T-helper 2 cell treated with Interferon-gamma antibody and Interleukin-4, amounts not matched to agents 5 μg/mL and 100 μg/mL, for 36 hours (primary cell): ENCODE measurements around the gene TMEM238.

Experiments
- DNase-seq: peaks from one replicate; pipeline ENCODE4 v3.0.0; 2021; ENCODE audit warnings: low spot score
- H3K27ac Mint-ChIP-seq: one replicate; pipeline ENCODE4 v1.8.0; 2021; ENCODE audit warnings: mild to moderate bottlenecking, mixed read lengths
- H3K27me3 Mint-ChIP-seq: one replicate; pipeline ENCODE4 v1.8.0; 2021; ENCODE audit warnings: low read depth, mixed read lengths
- H3K36me3 Mint-ChIP-seq: one replicate; pipeline ENCODE4 v1.8.0; 2021; ENCODE audit warnings: low read depth, mixed read lengths
- H3K4me1 Mint-ChIP-seq: one replicate; pipeline ENCODE4 v1.8.0; 2021; ENCODE audit warnings: low read depth, mixed read lengths
- H3K4me3 Mint-ChIP-seq: one replicate; pipeline ENCODE4 v1.8.0; 2022; ENCODE audit warnings: mild to moderate bottlenecking, moderate library complexity, mixed read lengths
- H3K9me3 Mint-ChIP-seq: one replicate; pipeline ENCODE4 v1.8.0; 2021; ENCODE audit warnings: mixed read lengths

TMEM238 gene

DNA sequence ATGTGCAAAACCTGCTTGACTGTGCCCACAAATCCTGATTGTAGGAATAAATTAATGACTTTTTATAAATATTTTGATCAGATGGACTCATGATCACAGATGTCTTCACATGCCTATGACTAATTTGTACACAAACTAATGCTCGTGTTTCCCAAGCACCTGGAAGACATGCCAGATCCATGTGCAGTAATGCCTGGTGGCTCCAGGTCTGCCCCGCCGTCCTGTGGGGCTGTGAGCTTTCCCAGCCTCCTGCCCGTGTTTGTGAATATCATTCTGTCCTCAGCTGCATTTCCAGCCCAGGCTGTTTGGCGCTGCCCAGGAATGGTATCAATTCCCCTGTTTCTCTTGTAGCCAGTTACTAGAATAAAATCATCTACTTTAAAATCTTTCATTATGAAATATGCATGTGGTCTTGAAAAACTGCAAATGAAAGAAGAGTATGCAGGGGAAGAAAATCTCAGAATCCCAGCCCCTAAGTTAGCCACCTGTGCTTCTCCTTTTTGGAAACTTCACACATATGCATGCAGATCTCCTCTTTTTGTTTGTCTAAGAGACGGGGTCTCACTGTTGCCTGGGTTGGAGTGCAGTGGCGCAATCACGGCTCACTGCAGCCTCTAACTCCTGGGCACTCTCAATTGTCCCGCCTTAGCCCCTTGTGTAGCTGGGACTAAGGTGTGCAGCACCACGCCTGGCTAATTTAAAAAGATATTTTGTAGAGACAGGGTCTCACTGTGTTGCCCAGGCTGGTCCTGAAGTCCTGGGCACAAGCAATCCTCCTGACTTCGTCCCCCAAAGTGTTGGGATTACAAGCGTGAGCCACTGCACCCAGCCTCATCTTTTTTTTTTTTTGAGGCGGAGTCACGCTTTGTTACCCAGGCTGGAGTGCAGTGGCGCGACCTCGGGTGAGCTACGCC, 7.9 kb upstream of the TMEM238 start:
- H3K9me3 Mint-ChIP-seq, result no peaks in the 10 kb centered on the region
- H3K27me3 Mint-ChIP-seq, result no peaks in the 10 kb centered on the region
- H3K4me1 Mint-ChIP-seq, result peaks cover 17% of the 10 kb centered on the region
- H3K36me3 Mint-ChIP-seq, result peaks cover 38% of the 10 kb centered on the region
- no peak overlapping the region for H3K4me3 Mint-ChIP-seq
- no peak for DNase-seq
- peak overlapping the region; percentile 31 for H3K27ac Mint-ChIP-seq

DNA sequence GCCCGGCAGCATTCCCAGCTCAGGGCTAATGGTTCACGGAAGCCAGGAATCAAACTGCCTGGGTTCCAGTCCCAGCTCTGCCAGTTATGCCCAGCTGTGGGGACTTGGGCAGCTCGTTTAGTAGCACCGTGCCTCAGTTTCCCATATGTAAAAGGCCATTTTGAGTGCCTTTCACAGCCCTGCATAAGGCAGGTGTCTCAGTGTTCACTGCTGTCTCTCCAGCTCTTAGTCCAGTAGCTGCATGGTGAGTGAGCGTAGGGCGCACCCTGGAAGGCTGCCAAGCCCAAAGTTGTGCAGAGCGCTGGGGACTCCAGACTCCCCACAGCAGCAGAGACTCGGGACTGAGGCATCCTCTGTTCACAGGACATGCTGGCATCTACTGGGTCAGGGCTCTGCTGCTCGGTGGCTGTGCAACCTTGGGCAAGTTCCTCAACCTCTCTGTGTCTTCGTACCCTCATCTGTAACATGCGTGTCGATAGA, 7.1 kb upstream of the TMEM238 start:
- Mint-ChIP-seq H3K27me3 (no peaks in the 10 kb centered on the region), H3K4me3 (no peak overlapping the region), H3K27ac (no peak overlapping the region), H3K4me1 (peaks cover 20% of the 10 kb centered on the region), H3K9me3 (no peaks in the 10 kb centered on the region), H3K36me3 (peaks cover 45% of the 10 kb centered on the region)
- no peak for DNase-seq

DNA sequence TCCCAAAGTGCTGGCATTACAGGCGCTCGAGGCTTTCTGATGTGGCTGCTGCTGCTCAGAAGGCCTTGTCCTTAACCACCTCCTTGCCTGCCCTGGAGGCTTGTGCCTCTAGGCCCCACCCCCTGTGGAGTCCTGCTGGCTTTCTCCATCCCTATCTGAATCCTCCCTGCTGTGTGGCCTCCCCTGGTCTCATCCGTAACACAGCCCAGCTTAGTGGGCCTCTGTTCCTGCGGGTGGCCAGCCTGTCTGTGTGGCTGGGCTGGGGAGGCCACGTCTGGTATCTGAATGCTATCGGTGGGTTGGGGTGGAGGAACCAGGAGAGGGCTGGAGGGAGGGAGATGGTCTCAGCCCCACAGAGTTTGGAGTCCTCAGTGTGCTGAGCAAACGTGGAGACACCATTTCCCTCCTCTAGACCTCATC, 6.4 kb upstream of the TMEM238 start:
- peak overlapping the region; percentile 38 for H3K27ac Mint-ChIP-seq
- H3K36me3 Mint-ChIP-seq, result peaks cover 52% of the 10 kb centered on the region
- no peak overlapping the region for H3K4me3 Mint-ChIP-seq
- H3K4me1 Mint-ChIP-seq, result peaks cover 20% of the 10 kb centered on the region
- H3K9me3 Mint-ChIP-seq, result no peaks in the 10 kb centered on the region
- no peak for DNase-seq
- no peaks in the 10 kb centered on the region for H3K27me3 Mint-ChIP-seq

DNA sequence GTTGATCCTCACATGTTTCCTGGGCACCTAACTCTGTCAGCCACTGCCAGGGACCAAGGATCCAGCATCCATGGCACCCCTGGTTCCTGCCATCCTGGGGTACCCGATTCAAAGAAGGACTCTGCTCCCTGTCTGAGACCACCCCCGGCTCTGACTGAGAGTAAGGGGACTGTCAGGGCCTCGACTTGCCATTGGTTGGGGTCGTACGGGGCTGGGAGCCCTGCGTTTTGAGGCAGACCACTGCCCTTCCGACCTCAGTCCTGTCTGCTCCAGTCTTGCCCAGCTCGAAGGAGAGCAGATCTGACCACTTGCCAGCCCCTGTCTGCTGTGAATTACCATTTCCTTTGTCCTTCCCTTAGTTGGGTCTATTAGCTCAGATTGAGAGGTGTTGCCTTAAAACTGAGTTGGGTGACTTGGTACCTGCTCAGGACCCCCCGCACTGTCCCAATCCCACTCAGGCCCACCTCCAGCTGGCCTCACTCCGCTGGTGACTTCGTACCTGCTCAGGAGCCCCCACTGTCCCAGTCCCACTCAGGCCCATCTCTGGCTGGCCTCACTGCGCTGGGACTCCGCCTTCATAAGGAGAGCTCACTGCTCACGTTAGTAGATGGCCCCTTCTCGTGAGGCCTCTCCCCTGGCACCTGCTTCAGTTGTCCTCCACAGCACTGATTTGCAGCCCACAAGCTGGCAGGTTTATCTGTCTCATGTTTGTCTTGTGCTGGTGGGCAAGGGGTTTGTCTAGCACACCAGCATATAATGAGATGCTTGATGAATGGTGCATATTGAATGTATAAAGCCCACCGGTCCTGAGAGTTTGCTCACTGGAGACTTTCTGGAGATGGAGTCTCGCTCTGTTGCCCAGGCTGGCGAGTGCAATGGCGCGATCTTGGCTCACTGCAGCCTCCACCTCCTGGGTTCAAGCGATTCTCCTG, 5.6 kb upstream of the TMEM238 start:
- Mint-ChIP-seq H3K4me1 (peaks cover 25% of the 10 kb centered on the region), H3K36me3 (peaks cover 54% of the 10 kb centered on the region), H3K4me3 (peak overlapping the region; percentile 28), H3K9me3 (no peaks in the 10 kb centered on the region), H3K27me3 (no peaks in the 10 kb centered on the region), H3K27ac (no peak overlapping the region)
- no peak for DNase-seq

DNA sequence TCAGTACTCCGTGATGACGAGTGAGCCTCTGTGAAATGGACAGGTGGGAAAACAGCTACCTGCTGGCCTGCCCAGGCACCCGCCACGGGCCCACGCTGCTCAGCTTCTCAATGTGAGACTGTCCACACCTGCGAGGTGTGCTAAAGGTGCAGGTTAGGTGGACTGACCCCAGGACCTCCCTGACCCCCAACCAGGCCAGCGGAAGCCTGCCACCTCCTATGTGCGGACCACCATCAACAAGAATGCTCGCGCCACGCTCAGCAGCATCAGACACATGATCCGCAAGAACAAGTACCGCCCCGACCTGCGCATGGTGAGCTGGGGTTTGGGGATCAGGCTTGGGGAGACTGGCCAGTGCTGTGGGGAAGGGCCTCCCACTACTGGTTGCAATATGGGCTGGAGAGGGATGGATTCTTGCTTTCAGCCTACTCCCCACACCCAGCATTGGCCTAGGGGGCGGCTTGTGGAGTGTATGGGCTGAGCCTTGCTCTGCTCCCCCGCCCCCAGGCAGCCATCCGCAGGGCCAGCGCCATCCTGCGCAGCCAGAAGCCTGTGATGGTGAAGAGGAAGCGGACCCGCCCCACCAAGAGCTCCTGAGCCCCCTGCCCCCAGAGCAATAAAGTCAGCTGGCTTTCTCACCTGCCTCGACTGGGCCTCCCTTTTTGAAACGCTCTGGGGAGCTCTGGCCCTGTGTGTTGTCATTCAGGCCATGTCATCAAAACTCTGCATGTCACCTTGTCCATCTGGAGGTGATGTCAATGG, 3.8 kb upstream of the TMEM238 start:
- Mint-ChIP-seq H3K9me3 (no peaks in the 10 kb centered on the region), H3K27ac (peak overlapping the region; percentile 41), H3K36me3 (peaks cover 54% of the 10 kb centered on the region), H3K27me3 (no peaks in the 10 kb centered on the region), H3K4me1 (peaks cover 32% of the 10 kb centered on the region), H3K4me3 (peak overlapping the region; percentile 99)
- DNase-seq, result no peak

DNA sequence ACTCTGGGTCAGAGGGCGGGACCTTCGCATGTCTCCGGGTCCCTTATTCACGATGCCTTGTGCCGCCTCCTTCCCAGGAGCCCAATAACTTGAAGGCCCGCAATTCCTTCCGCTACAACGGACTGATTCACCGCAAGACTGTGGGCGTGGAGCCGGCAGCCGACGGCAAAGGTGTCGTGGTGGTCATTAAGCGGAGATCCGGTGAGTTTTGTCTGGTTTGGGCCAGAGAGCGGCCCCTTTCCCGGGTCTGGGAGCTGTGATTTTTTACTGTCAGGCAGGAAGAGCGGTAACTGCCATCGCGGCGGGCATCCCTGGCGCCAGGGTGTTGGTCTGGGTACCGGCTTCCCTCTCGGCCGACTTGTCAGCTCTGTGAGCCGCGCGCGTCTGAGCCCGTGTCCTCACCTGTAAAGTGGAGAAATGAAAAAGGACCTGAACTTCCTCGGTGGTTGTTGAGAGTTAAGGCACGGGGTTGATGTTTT, 2.4 kb upstream of the TMEM238 start:
- H3K4me1 Mint-ChIP-seq, result peaks cover 41% of the 10 kb centered on the region
- H3K4me3 Mint-ChIP-seq, result peak overlapping the region; percentile 99
- H3K27ac Mint-ChIP-seq, result peak overlapping the region; percentile 98
- peaks cover 59% of the 10 kb centered on the region for H3K36me3 Mint-ChIP-seq
- peak; percentile 39 for DNase-seq
- H3K9me3 Mint-ChIP-seq, result no peaks in the 10 kb centered on the region
- H3K27me3 Mint-ChIP-seq, result no peaks in the 10 kb centered on the region

DNA sequence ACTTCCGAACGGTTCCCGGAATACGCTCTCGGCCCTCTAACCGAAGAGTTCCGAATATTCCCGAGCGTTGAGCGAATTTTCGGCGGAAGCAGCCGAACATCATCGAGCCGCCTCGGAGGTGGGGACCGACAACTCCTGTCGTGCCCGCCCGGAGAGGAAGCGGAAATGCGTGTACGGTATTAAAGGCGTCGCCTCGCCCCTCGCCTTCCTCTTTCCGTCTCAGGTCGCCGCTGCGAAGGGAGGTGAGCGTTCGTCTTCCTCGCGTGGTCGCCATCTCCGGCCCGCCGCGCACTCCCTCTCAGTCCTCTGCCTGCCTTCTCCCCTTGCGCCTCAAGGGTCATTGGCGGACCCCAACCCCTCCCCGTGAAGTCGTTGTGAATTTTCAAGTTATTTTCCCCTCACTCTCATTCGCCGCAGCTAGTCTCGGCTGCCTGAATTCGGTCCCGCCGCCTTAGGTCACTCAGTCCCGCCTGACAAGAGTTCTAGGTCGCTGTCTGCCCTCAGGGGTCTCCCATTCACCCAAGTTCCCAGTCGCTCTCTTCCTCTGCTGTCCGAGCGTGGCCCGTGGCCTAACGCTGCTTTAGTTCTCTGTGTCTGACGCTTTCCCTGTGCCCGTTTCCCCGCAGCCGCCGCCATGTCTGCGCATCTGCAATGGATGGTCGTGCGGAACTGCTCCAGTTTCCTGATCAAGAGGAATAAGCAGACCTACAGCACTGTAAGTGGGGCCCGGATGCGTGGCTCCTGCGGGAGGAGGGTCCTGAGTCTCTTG, 1.8 kb upstream of the TMEM238 start, which contains the start of gene RPL28:
TSS of gene RPL28 (plus strand) at position 209 of the 769 bp plus-strand sequence. CDS start at position 635, 426 bp downstream.
- peak within 1 kb of the TSS; percentile 99 for H3K4me3 Mint-ChIP-seq
- no peaks in the 10 kb centered on the region for H3K27me3 Mint-ChIP-seq
- H3K36me3 Mint-ChIP-seq, result peaks cover 60% of the 10 kb centered on the region
- peak; percentile 98 for DNase-seq
- H3K4me1 Mint-ChIP-seq, result peaks cover 41% of the 10 kb centered on the region
- H3K9me3 Mint-ChIP-seq, result no peaks in the 10 kb centered on the region
- H3K27ac Mint-ChIP-seq, result peak within 1 kb of the TSS; percentile 98

DNA sequence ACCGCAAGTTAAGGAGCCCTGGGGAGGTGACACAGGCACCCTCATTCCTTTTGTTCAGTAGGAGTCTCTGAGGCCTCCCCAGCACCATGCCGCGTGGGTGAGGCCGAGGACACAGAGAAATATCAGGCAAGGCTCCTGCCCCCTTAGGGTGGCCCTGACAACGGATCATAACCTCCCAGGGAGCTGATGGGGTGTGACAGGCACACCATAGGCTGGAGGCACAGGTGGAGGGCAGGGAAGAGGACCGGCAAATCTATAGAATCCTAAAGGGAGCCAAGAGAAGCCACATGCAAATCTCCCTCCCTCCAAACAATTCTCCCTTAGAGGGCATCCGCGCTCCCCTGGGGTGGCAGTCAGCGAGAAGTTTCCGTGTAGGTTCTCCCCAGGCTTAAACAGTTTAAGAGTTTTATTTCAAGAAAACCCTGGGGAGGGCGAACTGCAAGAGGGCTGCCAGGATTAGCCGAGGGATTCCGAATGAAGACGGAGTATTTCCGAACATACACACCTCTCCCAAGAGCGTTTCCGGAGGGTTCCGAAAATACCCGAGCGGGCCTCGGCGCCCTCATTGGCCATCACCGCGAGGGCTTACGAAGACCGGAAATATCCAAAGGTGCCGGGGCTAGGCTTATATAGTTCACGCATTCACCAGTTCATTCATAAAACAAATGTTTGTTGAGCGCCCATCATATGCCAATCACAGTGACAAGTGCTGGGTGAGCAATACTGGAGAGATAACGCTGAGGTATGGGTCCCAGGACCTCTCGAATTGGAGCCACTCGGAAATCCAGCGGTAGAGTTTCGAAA, 1.0 kb upstream of the TMEM238 start:
- Mint-ChIP-seq H3K4me1 (peaks cover 37% of the 10 kb centered on the region), H3K27me3 (no peaks in the 10 kb centered on the region), H3K27ac (peak overlapping the region; percentile 98), H3K4me3 (peak overlapping the region; percentile 99), H3K9me3 (no peaks in the 10 kb centered on the region), H3K36me3 (peaks cover 54% of the 10 kb centered on the region)
- DNase-seq, result peak; percentile 94

DNA sequence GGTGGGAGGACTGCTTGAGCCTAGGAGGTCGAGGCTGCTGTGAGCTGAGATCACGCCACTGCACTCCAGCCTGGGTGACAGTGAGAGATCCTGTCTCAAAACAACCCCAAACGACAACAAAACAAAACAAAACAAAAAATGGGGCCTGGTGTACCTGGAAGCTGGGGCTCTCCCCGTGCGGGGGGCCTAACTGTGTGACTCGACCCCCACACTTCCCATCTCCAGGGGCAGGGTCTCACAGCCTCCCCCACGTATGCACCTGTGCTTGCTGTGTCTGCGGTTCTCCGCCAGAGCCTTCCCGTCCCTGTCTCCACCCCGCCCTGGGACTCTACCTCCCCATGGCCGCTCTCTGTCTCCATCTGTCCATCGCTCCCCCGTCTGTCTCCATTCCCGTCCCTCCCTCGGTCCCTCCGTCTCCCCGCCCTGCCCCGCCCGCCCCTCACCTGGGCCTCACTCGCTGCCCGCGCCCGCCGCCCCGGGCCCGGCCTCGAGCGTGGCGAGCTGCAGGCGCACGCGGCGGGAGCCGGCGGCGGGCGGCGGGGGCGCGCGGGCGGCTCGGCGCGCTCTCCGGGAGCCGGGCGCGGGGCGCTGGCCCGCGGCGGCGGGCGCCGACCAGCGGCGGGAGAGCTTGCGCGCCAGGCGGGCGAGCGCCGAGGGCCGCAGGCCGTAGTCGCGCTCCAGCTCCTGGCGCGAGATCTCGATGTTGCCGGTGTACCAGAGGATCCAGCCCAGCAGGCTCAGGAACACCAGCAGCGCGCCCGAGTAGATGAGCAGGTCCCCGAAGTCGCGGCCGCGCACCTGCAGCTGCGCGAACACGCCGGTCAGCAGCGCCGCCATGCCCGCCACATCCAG, 587 bp downstream of the TMEM238 start:
- peak; percentile 47 for DNase-seq
- H3K36me3 Mint-ChIP-seq, result peaks cover 41% of the 10 kb centered on the region
- H3K4me3 Mint-ChIP-seq, result peak overlapping the region; percentile 90
- no peaks in the 10 kb centered on the region for H3K9me3 Mint-ChIP-seq
- H3K27ac Mint-ChIP-seq, result peak overlapping the region; percentile 92
- peaks cover 33% of the 10 kb centered on the region for H3K4me1 Mint-ChIP-seq
- H3K27me3 Mint-ChIP-seq, result no peaks in the 10 kb centered on the region

DNA sequence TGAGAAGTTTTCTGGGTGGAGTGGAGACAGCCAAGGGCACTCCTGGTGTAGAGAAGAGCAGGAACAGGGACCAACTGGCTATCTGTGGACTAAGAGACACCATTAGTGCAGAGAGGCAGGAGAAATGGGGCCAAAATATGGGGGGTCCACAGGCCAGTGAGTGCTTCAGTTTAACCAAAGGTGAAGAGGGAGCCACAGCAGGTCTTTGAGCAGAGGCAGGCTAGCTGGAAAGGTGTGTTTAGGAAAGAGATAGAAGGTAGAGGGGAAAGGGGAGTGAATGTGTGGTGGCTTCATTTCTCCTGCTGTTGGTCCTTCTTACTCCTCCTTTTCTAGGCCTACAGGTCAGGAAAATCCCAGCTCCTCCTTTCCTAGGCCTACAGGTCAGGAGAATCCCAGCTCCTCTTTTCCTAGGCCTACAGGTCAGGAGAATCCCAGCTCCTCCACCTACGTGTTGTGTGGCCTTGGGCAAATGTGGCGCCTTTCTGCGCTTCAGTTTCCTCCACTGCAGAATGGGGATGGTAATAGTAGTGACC, 1.5 kb downstream of the TMEM238 start:
- H3K36me3 Mint-ChIP-seq, result peaks cover 33% of the 10 kb centered on the region
- peak overlapping the region; percentile 92 for H3K27ac Mint-ChIP-seq
- peak overlapping the region; percentile 90 for H3K4me3 Mint-ChIP-seq
- H3K4me1 Mint-ChIP-seq, result peaks cover 32% of the 10 kb centered on the region
- DNase-seq, result no peak
- H3K9me3 Mint-ChIP-seq, result no peaks in the 10 kb centered on the region
- no peaks in the 10 kb centered on the region for H3K27me3 Mint-ChIP-seq

DNA sequence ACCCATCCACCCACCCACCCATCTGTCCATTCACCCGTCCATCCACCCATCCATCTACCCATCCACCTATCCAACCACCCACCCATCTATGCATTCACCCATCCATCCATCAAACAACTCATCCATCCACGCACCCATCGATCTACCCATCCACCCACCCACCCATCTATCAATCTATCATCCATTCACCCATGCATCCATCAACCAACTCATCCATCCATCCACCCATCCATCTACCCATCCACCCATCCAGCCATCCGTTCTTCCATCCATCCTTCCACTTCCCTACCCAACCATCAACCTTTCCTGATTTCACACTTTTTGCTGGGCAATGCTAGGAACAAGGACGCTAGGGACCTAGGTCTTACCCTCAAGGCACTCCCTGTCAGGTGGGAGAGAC, 2.1 kb downstream of the TMEM238 start:
- Mint-ChIP-seq H3K4me3 (peak overlapping the region; percentile 90), H3K4me1 (peaks cover 27% of the 10 kb centered on the region), H3K27ac (peak overlapping the region; percentile 69), H3K27me3 (no peaks in the 10 kb centered on the region), H3K36me3 (peaks cover 27% of the 10 kb centered on the region), H3K9me3 (no peaks in the 10 kb centered on the region)
- DNase-seq, result no peak
